ENCODE results near the gene DNM3.
"Not testable (repeated sequence)": the region's sequence is repeated elsewhere in the genome, so short reads cannot be mapped to it uniquely, and the experiment has no call there.

Gene DNM3

GRCh38 chr1:172298911-172299310 is 457.6 kb downstream of the DNM3 start:
- Histone ChIP-seq H3K4me3 (ENCODE audit: low read depth, low read length) (no peak overlapping the region), H3K27me3 (no peaks in the 10 kb centered on the region), H3K4me1 (no peaks in the 10 kb centered on the region), H3K36me3 (no peaks in the 10 kb centered on the region), H3K9me3 (no peaks in the 10 kb centered on the region)
- TF ChIP-seq CTCF (IDR thresholded peaks at IDR 0.05; ENCODE audit: low read depth, low read length) = no peak
- DNase-seq = no peak

GRCh38 chr1:172299515-172299914 is 458.2 kb downstream of the DNM3 start:
- Histone ChIP-seq H3K4me1 (no peaks in the 10 kb centered on the region), H3K4me3 (ENCODE audit: low read depth, low read length) (no peak overlapping the region), H3K9me3 (no peaks in the 10 kb centered on the region), H3K36me3 (no peaks in the 10 kb centered on the region), H3K27me3 (no peaks in the 10 kb centered on the region)
- TF ChIP-seq CTCF (IDR thresholded peaks at IDR 0.05; ENCODE audit: low read depth, low read length) = no peak
- no peak for DNase-seq

- not testable (repeated sequence) for H3K9me3 ChIP-seq
Measured at GRCh38 chr1:172307508-172307907, 466.2 kb downstream of the DNM3 start.

GRCh38 chr1:172308142-172308541 is 466.8 kb downstream of the DNM3 start:
- Histone ChIP-seq H3K36me3 (no peaks in the 10 kb centered on the region), H3K9me3 (no peaks in the 10 kb centered on the region), H3K4me3 (ENCODE audit: low read depth, low read length) (no peak overlapping the region), H3K4me1 (no peaks in the 10 kb centered on the region), H3K27me3 (no peaks in the 10 kb centered on the region)
- DNase-seq = no peak
- TF ChIP-seq CTCF (IDR thresholded peaks at IDR 0.05; ENCODE audit: low read depth, low read length) = no peak

More at GRCh38 chr1:172307508-172307907, 466.2 kb downstream of the DNM3 start:
- not testable (repeated sequence) for DNase-seq; H3K36me3 ChIP-seq; H3K4me1 ChIP-seq; H3K27me3 ChIP-seq; H3K4me3 ChIP-seq (ENCODE audit: low read depth, low read length)

GRCh38 chr1:172308577-172308976 is 467.3 kb downstream of the DNM3 start:
- Histone ChIP-seq H3K36me3 (no peaks in the 10 kb centered on the region), H3K9me3 (no peaks in the 10 kb centered on the region), H3K27me3 (no peaks in the 10 kb centered on the region), H3K4me1 (no peaks in the 10 kb centered on the region), H3K4me3 (ENCODE audit: low read depth, low read length) (no peak overlapping the region)
- TF ChIP-seq CTCF (IDR thresholded peaks at IDR 0.05; ENCODE audit: low read depth, low read length) = no peak
- no peak for DNase-seq

- no peaks in the 10 kb centered on the region for H3K9me3 ChIP-seq
- H3K4me1 ChIP-seq = no peaks in the 10 kb centered on the region; the same call in 1 of the 2 replicates
- DNase-seq = no peak
- H3K27me3 ChIP-seq = no peaks in the 10 kb centered on the region
- no peak for TF ChIP-seq CTCF (IDR thresholded peaks at IDR 0.05; ENCODE audit: low read depth, low read length)
- no peak overlapping the region for H3K4me3 ChIP-seq (ENCODE audit: low read depth, low read length)
- no peaks in the 10 kb centered on the region for H3K36me3 ChIP-seq
Measured at GRCh38 chr1:172320733-172321132, 479.4 kb downstream of the DNM3 start.

- H3K27me3 ChIP-seq = no peaks in the 10 kb centered on the region
- no peak overlapping the region for H3K4me3 ChIP-seq (ENCODE audit: low read depth, low read length)
- H3K36me3 ChIP-seq = no peaks in the 10 kb centered on the region
- no peaks in the 10 kb centered on the region for H3K9me3 ChIP-seq
- no peak for DNase-seq
- no peak for TF ChIP-seq CTCF (IDR thresholded peaks at IDR 0.05; ENCODE audit: low read depth, low read length)
- no peaks in the 10 kb centered on the region; the same call in 1 of the 2 replicates for H3K4me1 ChIP-seq
Measured at GRCh38 chr1:172321451-172321850, 480.2 kb downstream of the DNM3 start.

Data from BE2C (cell line).